Measurements from ENCODE around the gene TMEM269. TPM values are rescaled to one million over a fixed set of nuclear protein-coding genes. Genes with fewer than 3 reads are reported as not detected.

TMEM269 gene
- total and polyA plus RNA-seq, 8 donors = 0.17 to 1.6 (median 1.3) TPM; not detected in 1

DNA sequence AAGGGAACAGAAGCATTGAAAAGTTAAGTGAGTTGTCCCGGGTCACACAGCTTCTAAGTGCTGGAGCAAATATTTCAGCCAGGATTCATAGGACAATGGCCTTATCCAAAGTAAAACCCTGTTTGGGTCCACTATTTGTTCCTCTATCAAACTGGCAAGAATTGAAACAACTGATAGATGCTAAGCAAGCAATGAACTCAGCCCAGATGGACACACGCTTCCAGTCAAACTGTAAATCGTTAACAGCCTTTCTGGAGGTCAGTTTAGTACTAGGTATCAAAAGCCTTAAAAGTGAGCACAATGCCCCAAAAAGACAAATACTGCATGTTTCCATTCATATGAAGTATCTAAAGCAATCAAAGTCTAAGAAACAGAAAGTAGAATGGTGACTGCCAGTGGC, 33.2 kb downstream of the TMEM269 start:
- intact Hi-C loops (cut with DNase I) = no loop called here
- TF ChIP-seq CTCF (IDR thresholded peaks at IDR 0.05) = no peak
- no peaks in the 10 kb centered on the region for H3K27me3 ChIP-seq
- no peaks in the 10 kb centered on the region for H3K9me3 ChIP-seq
- DNase-seq (no peak), ATAC-seq (no peak)
- peaks cover 0 to 5% of the 10 kb centered on the region in 2 donors for H3K36me3 ChIP-seq
- no peak overlapping the region for H3K27ac ChIP-seq
- peak overlapping the region in 1 of 2 donors; percentile 58 for H3K4me3 ChIP-seq
- peaks cover 15 to 34% of the 10 kb centered on the region in 2 donors for H3K4me1 ChIP-seq

DNA sequence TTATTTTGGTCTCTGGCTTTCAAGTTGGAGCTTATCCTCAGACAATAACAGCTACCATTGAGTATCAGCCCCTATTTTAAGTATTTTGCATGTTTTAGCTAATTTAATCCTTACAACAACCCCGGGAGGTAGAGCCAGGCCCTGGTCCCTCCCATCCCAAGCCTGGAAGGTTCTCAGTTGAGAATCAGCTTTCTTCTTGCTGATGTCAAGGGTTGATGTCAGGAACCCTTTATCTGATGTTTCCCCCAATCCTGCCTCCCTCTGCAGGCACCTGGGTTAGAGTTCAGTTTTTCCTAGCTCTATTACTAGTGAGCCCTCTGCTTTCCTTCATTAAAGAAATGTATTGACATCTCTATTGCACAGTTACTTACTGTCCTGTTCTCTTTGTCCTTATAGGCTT, 36.0 kb downstream of the TMEM269 start:
- no peak for TF ChIP-seq CTCF (IDR thresholded peaks at IDR 0.05)
- no peak overlapping the region for H3K27ac ChIP-seq
- ATAC-seq (no peak), DNase-seq (no peak)
- no peaks in the 10 kb centered on the region for H3K36me3 ChIP-seq
- no peak overlapping the region for H3K4me3 ChIP-seq
- H3K27me3 ChIP-seq = no peaks in the 10 kb centered on the region
- intact Hi-C loops (cut with DNase I) = no loop called here
- no peaks in the 10 kb centered on the region for H3K9me3 ChIP-seq
- H3K4me1 ChIP-seq = peaks cover 15 to 33% of the 10 kb centered on the region in 2 donors

- H3K36me3 ChIP-seq = no peaks in the 10 kb centered on the region
- intact Hi-C loops (cut with DNase I) = no loop called here
- DNase-seq (no peak), ATAC-seq (no peak)
- no peak overlapping the region for H3K27ac ChIP-seq
- no peaks in the 10 kb centered on the region for H3K27me3 ChIP-seq
- no peak for TF ChIP-seq CTCF (IDR thresholded peaks at IDR 0.05)
- H3K9me3 ChIP-seq = no peaks in the 10 kb centered on the region
- no peak overlapping the region for H3K4me3 ChIP-seq
- peaks cover 8 to 25% of the 10 kb centered on the region in 2 donors for H3K4me1 ChIP-seq
These were observed 36.9 kb downstream of the TMEM269 start for GRCh38 chr1:42821690-42822089.

DNA sequence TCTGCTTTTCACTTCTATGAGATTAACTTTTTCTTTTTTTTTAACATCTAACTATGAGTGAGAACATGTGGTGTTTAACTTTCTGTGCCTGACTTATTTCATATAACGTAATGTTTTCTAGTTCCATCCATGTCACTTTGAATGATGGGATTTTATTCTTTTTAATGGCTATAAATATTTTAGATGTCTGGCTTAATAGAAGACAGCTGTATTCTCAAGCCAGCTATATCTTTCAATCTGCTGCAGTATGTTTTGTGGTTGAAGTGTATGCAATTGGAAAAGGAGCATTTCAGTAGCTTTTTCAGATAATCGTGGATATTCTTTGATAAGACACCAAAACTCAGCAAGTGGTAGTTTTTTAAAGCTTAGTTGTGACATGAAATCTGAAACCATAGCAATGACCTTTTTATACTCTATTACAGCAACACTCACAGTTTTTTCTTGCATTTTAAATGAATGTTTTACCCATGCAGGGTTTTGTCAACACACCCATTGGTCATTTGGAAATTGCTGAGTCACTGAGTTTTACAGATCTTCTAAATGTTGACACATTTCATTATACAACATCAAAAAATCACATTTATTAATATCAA, 38.1 kb downstream of the TMEM269 start:
- H3K9me3 ChIP-seq = no peaks in the 10 kb centered on the region
- no peak for TF ChIP-seq CTCF (IDR thresholded peaks at IDR 0.05)
- no peak overlapping the region for H3K4me3 ChIP-seq
- DNase-seq (no peak), ATAC-seq (no peak)
- H3K27ac ChIP-seq = peak overlapping the region in 1 of 2 donors; percentile 18
- H3K36me3 ChIP-seq = no peaks in the 10 kb centered on the region
- peaks cover 8 to 20% of the 10 kb centered on the region in 2 donors for H3K4me1 ChIP-seq
- no peaks in the 10 kb centered on the region for H3K27me3 ChIP-seq
- intact Hi-C loops (cut with DNase I) = no loop called here

GRCh38 chr1:42824481-42825035, 39.8 kb downstream of the TMEM269 start:
- DNase-seq (no peak), ATAC-seq (no peak)
- intact Hi-C loops (cut with DNase I) = no loop called here
- TF ChIP-seq CTCF (IDR thresholded peaks at IDR 0.05) = no peak
- peaks cover 4 to 16% of the 10 kb centered on the region in 2 donors for H3K4me1 ChIP-seq
- no peak overlapping the region for H3K27ac ChIP-seq
- H3K9me3 ChIP-seq = no peaks in the 10 kb centered on the region
- no peak overlapping the region for H3K4me3 ChIP-seq
- peaks cover 0 to 6% of the 10 kb centered on the region in 2 donors for H3K36me3 ChIP-seq
- no peaks in the 10 kb centered on the region for H3K27me3 ChIP-seq
